ENCODE measurements around the gene LEPROT.

The LEPROT gene

DNA sequence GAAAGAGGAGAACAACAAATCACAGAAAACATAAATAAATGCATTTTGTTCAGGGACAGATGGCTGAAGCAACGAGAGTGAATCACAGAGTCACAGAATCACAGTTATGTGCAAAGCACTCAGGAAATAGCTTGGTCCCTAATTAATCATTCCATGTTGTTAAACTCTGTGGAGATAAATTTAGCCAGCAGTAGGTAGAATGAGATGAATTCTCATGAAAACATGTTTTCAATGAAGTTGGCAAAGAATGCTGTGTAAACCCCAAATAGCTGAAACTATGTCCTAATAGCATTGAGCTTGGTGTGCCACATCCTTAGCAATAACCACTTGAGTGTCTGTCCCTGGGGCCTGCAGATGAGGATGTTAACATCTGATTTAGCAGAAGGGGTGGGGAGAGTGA, 20.4 kb downstream of the LEPROT start:
- Histone ChIP-seq H3K4me2 (ENCODE audit: low read length) (no peak overlapping the region), H3K9me2 (replicated peaks; ENCODE audit: control insufficient read depth, low read length) (no peaks in the 10 kb centered on the region), H3F3A (ENCODE audit: control insufficient read depth, insufficient read depth) (no peaks in the 10 kb centered on the region), H3K27ac (ENCODE audit: low read depth, low read length) (no peak overlapping the region), H3K9me3 (ENCODE audit: control insufficient read depth, insufficient read depth, low read length) (no peaks in the 10 kb centered on the region), H3K4me3 (ENCODE audit: low read length) (no peak overlapping the region), H3K79me2 (ENCODE audit: control insufficient read depth, low read length) (no peaks in the 10 kb centered on the region), H3K4me1 (ENCODE audit: control insufficient read depth, low read length) (no peaks in the 10 kb centered on the region), H3K27me3 (ENCODE audit: control insufficient read depth, low read length) (0 out of 2 replicates have a peak, but pooled peaks cover 8% of the 10 kb centered on the region), H3K36me3 (ENCODE audit: control insufficient read depth, low read length) (no peaks in the 10 kb centered on the region), H4K20me1 (ENCODE audit: control insufficient read depth, insufficient read depth, low read depth, low read length) (no peaks in the 10 kb centered on the region)
- TF ChIP-seq CTCF (IDR thresholded peaks at IDR 0.05; ENCODE audit: low read depth, low read length, poor library complexity, severe bottlenecking) (no peak), EZH2phosphoT487 (IDR thresholded peaks at IDR 0.05; ENCODE audit: borderline replicate concordance, low read length) (no peak)

DNA sequence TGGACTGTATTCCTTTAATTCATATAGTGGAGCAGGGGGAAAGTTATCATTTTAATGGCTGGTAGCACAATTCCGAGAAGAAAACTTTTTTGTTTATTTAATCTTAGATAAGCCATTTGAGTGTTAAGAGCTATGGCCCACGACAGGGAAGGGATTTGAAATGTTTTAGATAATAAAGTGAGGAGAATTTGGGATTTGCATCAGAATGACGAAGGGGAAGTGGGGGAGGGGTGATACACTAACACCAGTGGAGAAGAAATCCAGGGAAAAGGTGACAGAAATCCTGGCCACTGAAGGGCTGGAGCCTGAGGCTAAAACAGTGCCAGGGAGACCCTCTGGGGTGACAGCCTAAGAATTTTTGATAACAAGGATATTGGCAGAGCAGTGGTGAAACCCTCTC, 21.0 kb downstream of the LEPROT start:
- Histone ChIP-seq H3K4me2 (ENCODE audit: low read length) (no peak overlapping the region), H3K9me2 (replicated peaks; ENCODE audit: control insufficient read depth, low read length) (no peaks in the 10 kb centered on the region), H3F3A (ENCODE audit: control insufficient read depth, insufficient read depth) (no peaks in the 10 kb centered on the region), H3K4me1 (ENCODE audit: control insufficient read depth, low read length) (no peaks in the 10 kb centered on the region), H3K36me3 (ENCODE audit: control insufficient read depth, low read length) (no peaks in the 10 kb centered on the region), H3K4me3 (ENCODE audit: low read length) (no peak overlapping the region), H3K79me2 (ENCODE audit: control insufficient read depth, low read length) (no peaks in the 10 kb centered on the region), H3K27me3 (ENCODE audit: control insufficient read depth, low read length) (0 out of 2 replicates have a peak, but pooled peaks cover 8% of the 10 kb centered on the region), H3K9me3 (ENCODE audit: control insufficient read depth, insufficient read depth, low read length) (no peaks in the 10 kb centered on the region), H3K27ac (ENCODE audit: low read depth, low read length) (no peak overlapping the region), H4K20me1 (ENCODE audit: control insufficient read depth, insufficient read depth, low read depth, low read length) (no peaks in the 10 kb centered on the region)
- no peak for TF ChIP-seq EZH2phosphoT487 (IDR thresholded peaks at IDR 0.05; ENCODE audit: borderline replicate concordance, low read length)
- TF ChIP-seq CTCF (IDR thresholded peaks at IDR 0.05; ENCODE audit: low read depth, low read length, poor library complexity, severe bottlenecking): no peak

- Histone ChIP-seq H3K27ac (ENCODE audit: low read depth, low read length) (no peak overlapping the region), H3K9me3 (ENCODE audit: control insufficient read depth, insufficient read depth, low read length) (no peaks in the 10 kb centered on the region), H3K9me2 (replicated peaks; ENCODE audit: control insufficient read depth, low read length) (no peaks in the 10 kb centered on the region), H3K36me3 (ENCODE audit: control insufficient read depth, low read length) (no peaks in the 10 kb centered on the region), H3K4me1 (ENCODE audit: control insufficient read depth, low read length) (no peaks in the 10 kb centered on the region), H3K79me2 (ENCODE audit: control insufficient read depth, low read length) (no peaks in the 10 kb centered on the region), H4K20me1 (ENCODE audit: control insufficient read depth, insufficient read depth, low read depth, low read length) (no peaks in the 10 kb centered on the region), H3F3A (ENCODE audit: control insufficient read depth, insufficient read depth) (no peaks in the 10 kb centered on the region), H3K4me3 (ENCODE audit: low read length) (no peak overlapping the region), H3K4me2 (ENCODE audit: low read length) (no peak overlapping the region), H3K27me3 (ENCODE audit: control insufficient read depth, low read length) (0 out of 2 replicates have a peak, but pooled peaks cover 8% of the 10 kb centered on the region)
- TF ChIP-seq CTCF (IDR thresholded peaks at IDR 0.05; ENCODE audit: low read depth, low read length, poor library complexity, severe bottlenecking): no peak
- no peak for TF ChIP-seq EZH2phosphoT487 (IDR thresholded peaks at IDR 0.05; ENCODE audit: borderline replicate concordance, low read length)
Measured at GRCh38 chr1:65442442-65442841, 22.0 kb downstream of the LEPROT start.

Measured in DOHH2 (cell line).